HL-60 (cell line): ENCODE measurements around the gene FREM1.

Source experiments
- GABPA ChIP-seq: IDR thresholded peaks from 2 replicates; pipeline ENCODE4 v1.6.1; 2012; ENCODE audit warnings: low read depth
- TF ChIP-seq, protein P1 (sequence below): IDR thresholded peaks from one replicate; pipeline ENCODE4 v1.5.1; 2011; ENCODE audit warnings: low read length, control low read depth, inconsistent platforms; ENCODE audit not compliant: insufficient read depth

DNA sequence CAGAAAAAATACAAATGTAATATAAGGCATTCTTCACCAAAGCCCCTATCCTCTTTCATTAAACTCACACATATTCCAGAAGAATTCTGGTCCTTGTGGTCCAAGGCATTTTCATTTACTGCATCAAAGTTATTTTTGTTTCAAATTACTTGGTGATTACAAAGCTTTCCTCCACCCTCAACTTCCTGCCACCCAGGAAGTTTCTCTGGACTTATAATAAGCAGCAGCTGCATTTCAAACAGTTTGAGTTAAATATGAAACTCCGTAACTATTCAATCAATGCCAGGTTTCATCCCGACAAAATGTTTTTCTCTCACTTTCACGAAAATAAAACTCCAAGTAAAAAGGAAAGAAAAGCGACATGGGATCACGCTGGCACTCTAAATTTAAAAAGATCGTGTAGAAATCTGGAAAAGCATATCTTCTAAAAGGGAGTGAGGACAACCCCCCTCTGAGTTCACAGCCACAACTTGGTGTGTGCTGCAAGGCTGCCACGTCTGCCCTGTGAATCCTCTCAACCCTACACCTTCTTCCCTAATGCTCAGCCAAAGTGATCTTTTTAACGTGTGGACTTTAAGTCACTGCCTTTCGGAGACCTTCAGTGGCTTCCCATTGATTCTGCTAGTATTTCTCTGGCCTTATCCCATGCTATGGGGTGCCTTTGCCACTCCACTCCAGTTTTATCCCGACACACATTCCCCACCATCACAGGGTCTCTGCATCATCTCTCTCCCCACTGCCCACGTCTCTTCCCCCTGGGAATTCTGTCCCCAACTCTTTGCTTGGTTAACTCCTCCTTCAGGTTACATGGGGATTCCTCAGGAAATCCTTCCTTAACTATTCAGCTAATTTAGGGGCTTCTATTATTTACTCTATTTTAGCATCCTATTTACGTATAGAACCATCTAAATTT is 96.6 kb downstream of the FREM1 start:
- TF ChIP-seq, protein P1, sequence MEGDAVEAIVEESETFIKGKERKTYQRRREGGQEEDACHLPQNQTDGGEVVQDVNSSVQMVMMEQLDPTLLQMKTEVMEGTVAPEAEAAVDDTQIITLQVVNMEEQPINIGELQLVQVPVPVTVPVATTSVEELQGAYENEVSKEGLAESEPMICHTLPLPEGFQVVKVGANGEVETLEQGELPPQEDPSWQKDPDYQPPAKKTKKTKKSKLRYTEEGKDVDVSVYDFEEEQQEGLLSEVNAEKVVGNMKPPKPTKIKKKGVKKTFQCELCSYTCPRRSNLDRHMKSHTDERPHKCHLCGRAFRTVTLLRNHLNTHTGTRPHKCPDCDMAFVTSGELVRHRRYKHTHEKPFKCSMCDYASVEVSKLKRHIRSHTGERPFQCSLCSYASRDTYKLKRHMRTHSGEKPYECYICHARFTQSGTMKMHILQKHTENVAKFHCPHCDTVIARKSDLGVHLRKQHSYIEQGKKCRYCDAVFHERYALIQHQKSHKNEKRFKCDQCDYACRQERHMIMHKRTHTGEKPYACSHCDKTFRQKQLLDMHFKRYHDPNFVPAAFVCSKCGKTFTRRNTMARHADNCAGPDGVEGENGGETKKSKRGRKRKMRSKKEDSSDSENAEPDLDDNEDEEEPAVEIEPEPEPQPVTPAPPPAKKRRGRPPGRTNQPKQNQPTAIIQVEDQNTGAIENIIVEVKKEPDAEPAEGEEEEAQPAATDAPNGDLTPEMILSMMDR, result no peak
- no peak for TF ChIP-seq GABPA
